Astrocyte (in vitro differentiated cells and primary cell): Measurements from ENCODE around the gene DNAJC8.

Source experiments
- CTCF ChIP-seq: IDR thresholded peaks from 2 replicates; pipeline ENCODE4 v1.5.1; 2011; ENCODE audit warnings: low read depth, mild to moderate bottlenecking, inconsistent platforms, low read length, moderate library complexity; ENCODE audit not compliant: insufficient read depth
- EZH2 ChIP-seq: IDR thresholded peaks from 2 replicates; pipeline ENCODE4 v1.6.1; 2012; ENCODE audit warnings: mild to moderate bottlenecking, low read length, inconsistent platforms; ENCODE audit not compliant: insufficient read depth

- TF ChIP-seq CTCF, result no peak
- no peak for TF ChIP-seq EZH2
Observed at GRCh38 chr1:28269529-28269928, 36.7 kb upstream of the DNAJC8 start.
